Testis (tissue), 2 donors: ENCODE measurements around the gene EPB41L4A.

ENCODE experiments used
- CTCF ChIP-seq, 3 experiments: fragments of 450-650 bp in 2 of 3; fragments of 200-600 bp in 1 of 3; sonication (generic) in 1 of 3; IDR thresholded peaks; one replicate each; pipeline ENCODE4 v1.5.1; 2016 to 2019; ENCODE audit warnings: antibody characterized with exemption in 3 of 3, mild to moderate bottlenecking in 2 of 3, moderate library complexity in 1 of 3
- POLR2A ChIP-seq: fragments of 450-650 bp; IDR thresholded peaks from one replicate; pipeline ENCODE4 v1.6.1; 2017; ENCODE audit warnings: antibody characterized with exemption, mild to moderate bottlenecking, moderate library complexity

DNA sequence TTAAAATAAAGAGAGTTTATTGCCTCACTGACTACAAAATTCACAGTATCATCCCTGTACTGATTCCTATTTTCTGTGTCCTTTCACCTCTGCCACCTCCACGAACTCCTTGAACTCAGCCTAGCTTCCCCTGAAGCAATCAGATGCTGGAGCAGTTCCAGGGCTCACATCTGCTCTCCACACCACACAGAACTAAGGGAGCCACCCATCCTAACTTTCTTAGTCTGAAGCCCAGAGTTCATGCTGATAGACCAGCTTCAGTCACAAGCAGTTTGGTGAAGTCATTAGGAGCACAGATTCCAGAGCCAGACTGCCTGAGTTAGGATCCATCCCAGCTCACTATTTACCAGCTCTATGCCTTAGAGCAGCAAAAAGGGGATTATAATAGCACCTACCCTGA, 15.6 kb upstream of the EPB41L4A start:
- no peak for TF ChIP-seq CTCF (IDR thresholded peaks at IDR 0.05)
- TF ChIP-seq POLR2A, result no peak
